RKO (cell line): ENCODE results near the gene RIMS1.
A peak's percentile ranks its signal among the peaks of the same experiment; 100 is the strongest.
"Not testable (repeated sequence)": the region's sequence is repeated elsewhere in the genome, so short reads cannot be mapped to it uniquely, and the experiment has no call there.

Experiments
- DNase-seq: peaks from one replicate; pipeline ENCODE4 v3.0.0-alpha.2; 2016; ENCODE audit warnings: low spot score

The RIMS1 gene

GRCh38 chr6:72248621-72249020 is 362.3 kb downstream of the RIMS1 start:
- DNase-seq = no peak

- peak; percentile 0 for DNase-seq
These were observed 364.3 kb downstream of the RIMS1 start for GRCh38 chr6:72250664-72251063.

- no peak for DNase-seq
These were observed 374.1 kb downstream of the RIMS1 start for GRCh38 chr6:72260489-72260888.

- DNase-seq = no peak
These were observed 375.2 kb downstream of the RIMS1 start for GRCh38 chr6:72261554-72261953.

GRCh38 chr6:72262254-72262653 is 375.9 kb downstream of the RIMS1 start:
- DNase-seq = no peak

- no peak for DNase-seq
These were observed 381.1 kb downstream of the RIMS1 start for GRCh38 chr6:72267470-72267869.

- no peak for DNase-seq
These were observed 385.2 kb downstream of the RIMS1 start for GRCh38 chr6:72271531-72271930.

- no peak for DNase-seq
These were observed 386.6 kb downstream of the RIMS1 start for GRCh38 chr6:72272958-72273357.

GRCh38 chr6:72275888-72276287 is 389.5 kb downstream of the RIMS1 start:
- DNase-seq = no peak

GRCh38 chr6:72282201-72282600 is 395.9 kb downstream of the RIMS1 start:
- DNase-seq = no peak

- no peak for DNase-seq
These were observed 397.2 kb downstream of the RIMS1 start for GRCh38 chr6:72283571-72283970.

GRCh38 chr6:72286911-72287311 is 400.6 kb downstream of the RIMS1 start:
- DNase-seq = no peak

- no peak for DNase-seq
These were observed 401.5 kb downstream of the RIMS1 start for GRCh38 chr6:72287801-72288200.

- no peak for DNase-seq
These were observed 402.2 kb downstream of the RIMS1 start for GRCh38 chr6:72288592-72288991.

- no peak for DNase-seq
These were observed 404.3 kb downstream of the RIMS1 start for GRCh38 chr6:72290620-72291019.

- no peak for DNase-seq
These were observed 410.0 kb downstream of the RIMS1 start for GRCh38 chr6:72296375-72296774.

GRCh38 chr6:72305971-72306370 is 419.6 kb downstream of the RIMS1 start:
- DNase-seq = no peak

- no peak for DNase-seq
These were observed 430.5 kb downstream of the RIMS1 start for GRCh38 chr6:72316675-72317380.

- DNase-seq = peak; percentile 25
These were observed 435.4 kb downstream of the RIMS1 start for GRCh38 chr6:72321788-72322187.

GRCh38 chr6:72322771-72323170 is 436.4 kb downstream of the RIMS1 start:
- no peak for DNase-seq

- DNase-seq = no peak
These were observed 438.2 kb downstream of the RIMS1 start for GRCh38 chr6:72324591-72324990.

- no peak for DNase-seq
These were observed 442.4 kb downstream of the RIMS1 start for GRCh38 chr6:72328775-72329174.

- DNase-seq = not testable (repeated sequence)
These were observed 448.9 kb downstream of the RIMS1 start for GRCh38 chr6:72335203-72335602.

- DNase-seq = no peak
These were observed 462.6 kb downstream of the RIMS1 start for GRCh38 chr6:72348926-72349325.
